H9 (cell line): Measurements from ENCODE around the gene LEFTY2. TPM values are rescaled to one million over a fixed set of nuclear protein-coding genes. Genes with fewer than 3 reads are reported as not detected.

ENCODE experiments used
- DNase-seq: peaks from one replicate; pipeline ENCODE4 v3.0.0-alpha.2; 2017
- H2AFZ ChIP-seq: one replicate; pipeline ENCODE4 v1.6.1; 2013; ENCODE audit warnings: mild to moderate bottlenecking, low read length, control low read depth, moderate library complexity
- H2AK5ac ChIP-seq: 2 replicates; pipeline ENCODE4 v1.6.1; 2013; ENCODE audit warnings: low read length, control low read depth, mixed read lengths; ENCODE audit not compliant: insufficient read length
- H2BK120ac ChIP-seq: one replicate; pipeline ENCODE4 v1.6.1; 2013; ENCODE audit warnings: low read depth, mild to moderate bottlenecking, low read length, control low read depth, inconsistent platforms; ENCODE audit not compliant: poor library complexity, severe bottlenecking
- H2BK12ac ChIP-seq: 2 replicates; pipeline ENCODE4 v1.6.1; 2013; ENCODE audit warnings: low read length, control low read depth, mixed read lengths, low read depth; ENCODE audit not compliant: insufficient read length
- H2BK15ac ChIP-seq: 2 replicates; pipeline ENCODE4 v1.6.1; 2013; ENCODE audit warnings: low read depth, low read length, control low read depth
- H2BK20ac ChIP-seq: one replicate; pipeline ENCODE4 v1.6.1; 2013; ENCODE audit warnings: low read depth, mild to moderate bottlenecking, low read length, control low read depth, inconsistent platforms; ENCODE audit not compliant: poor library complexity, severe bottlenecking
- H2BK5ac ChIP-seq: 2 replicates; pipeline ENCODE4 v1.6.1; 2013; ENCODE audit warnings: low read length, control low read depth, mixed read lengths; ENCODE audit not compliant: insufficient read length
- H3K14ac ChIP-seq: 2 replicates; pipeline ENCODE4 v1.6.1; 2013; ENCODE audit warnings: low read length, control low read depth; ENCODE audit not compliant: insufficient read depth
- H3K18ac ChIP-seq: 2 replicates; pipeline ENCODE4 v1.6.1; 2013; ENCODE audit warnings: low read depth, mild to moderate bottlenecking, mixed read lengths, low read length, control low read depth; ENCODE audit not compliant: insufficient read length
- H3K23ac ChIP-seq: 2 replicates; pipeline ENCODE4 v1.6.1; 2013; ENCODE audit warnings: low read length, control low read depth, mixed read lengths, low read depth; ENCODE audit not compliant: insufficient read length
- H3K23me2 ChIP-seq: 2 replicates; pipeline ENCODE4 v1.6.1; 2013; ENCODE audit warnings: low read depth, mild to moderate bottlenecking, mixed read lengths, low read length, control low read depth; ENCODE audit not compliant: insufficient read length, poor library complexity, severe bottlenecking
- H3K27ac ChIP-seq: 2 replicates; pipeline ENCODE4 v1.5.1; 2013; ENCODE audit warnings: low read length, control low read depth, mixed read lengths, low read depth; ENCODE audit not compliant: insufficient read length
- H3K27me3 ChIP-seq: 2 replicates; pipeline ENCODE4 v1.6.1; 2013; ENCODE audit warnings: low read length, control low read depth, inconsistent platforms; ENCODE audit not compliant: insufficient read depth
- H3K4ac ChIP-seq: 2 replicates; pipeline ENCODE4 v1.6.1; 2013; ENCODE audit warnings: low read depth, mild to moderate bottlenecking, control low read depth, inconsistent platforms, low read length, moderate library complexity
- H3K4me1 ChIP-seq: 2 replicates; pipeline ENCODE4 v1.6.1; 2013; ENCODE audit warnings: low read length, control low read depth, inconsistent platforms; ENCODE audit not compliant: insufficient read depth
- H3K4me2 ChIP-seq: 2 replicates; pipeline ENCODE4 v1.6.1; 2013; ENCODE audit warnings: low read length, control low read depth, mixed read lengths; ENCODE audit not compliant: insufficient read length, insufficient read depth
- H3K56ac ChIP-seq: 2 replicates; pipeline ENCODE4 v1.6.1; 2013; ENCODE audit warnings: low read depth, mild to moderate bottlenecking, mixed read lengths, low read length, control low read depth; ENCODE audit not compliant: insufficient read length
- H3K79me1 ChIP-seq: 2 replicates; pipeline ENCODE4 v1.6.1; 2013; ENCODE audit warnings: low read depth, mild to moderate bottlenecking, moderate library complexity, low read length, control low read depth, inconsistent platforms; ENCODE audit not compliant: insufficient read depth, poor library complexity, severe bottlenecking
- H3K79me2 ChIP-seq: 2 replicates; pipeline ENCODE4 v1.6.1; 2013; ENCODE audit warnings: low read length, control low read depth, inconsistent platforms; ENCODE audit not compliant: insufficient read depth
- H3K9ac ChIP-seq: 2 replicates; pipeline ENCODE4 v1.6.1; 2013; ENCODE audit warnings: low read length, control low read depth, mixed read lengths; ENCODE audit not compliant: insufficient read length; ENCODE audit errors: extremely low read depth
- H3K9me3 ChIP-seq: one replicate; pipeline ENCODE4 v1.6.1; 2013; ENCODE audit warnings: low read depth, low read length, inconsistent platforms; ENCODE audit not compliant: control insufficient read depth
- H3T11ph ChIP-seq: one replicate; pipeline ENCODE4 v1.6.1; 2013; ENCODE audit warnings: mild to moderate bottlenecking, low read length, control low read depth, inconsistent platforms
- H4K20me1 ChIP-seq: one replicate; pipeline ENCODE4 v1.6.1; 2013; ENCODE audit not compliant: control insufficient read depth, insufficient read length, insufficient read depth
- H4K5ac ChIP-seq: 2 replicates; pipeline ENCODE4 v1.6.1; 2013; ENCODE audit warnings: low read depth, mild to moderate bottlenecking, mixed read lengths, low read length, control low read depth; ENCODE audit not compliant: insufficient read length
- H4K8ac ChIP-seq: replicated peaks from 2 replicates; pipeline ENCODE4 v1.6.1; 2013; ENCODE audit warnings: low read length, control low read depth, mixed read lengths, low read depth; ENCODE audit not compliant: insufficient read length
- H4K91ac ChIP-seq: 2 replicates; pipeline ENCODE4 v1.6.1; 2013; ENCODE audit warnings: low read depth, mild to moderate bottlenecking, moderate library complexity, mixed read lengths, low read length, control low read depth; ENCODE audit not compliant: insufficient read length
- H3K27ac Mint-ChIP-seq, 3 experiments: 2 replicates in 2 of 3; 3 replicates in 1 of 3; pipeline ENCODE4 v1.8.0; 2020 to 2021; ENCODE audit warnings: mixed read lengths in 3 of 3, mild to moderate bottlenecking in 1 of 3, moderate library complexity in 1 of 3
- H3K27me3 Mint-ChIP-seq: 2 replicates; pipeline ENCODE4 v1.8.0; 2021; ENCODE audit warnings: low read depth, mild to moderate bottlenecking, moderate library complexity, mixed read lengths
- H3K36me3 Mint-ChIP-seq, 3 experiments: 2 replicates in 2 of 3; 3 replicates in 1 of 3; pipeline ENCODE4 v1.8.0; 2020 to 2021; ENCODE audit warnings: low read depth in 3 of 3, mixed read lengths in 3 of 3; ENCODE audit not compliant: insufficient read depth in 1 of 3
- H3K4me1 Mint-ChIP-seq, 2 experiments: 2 replicates each; pipeline ENCODE4 v1.8.0; 2020; ENCODE audit warnings: mixed read lengths in 2 of 2
- H3K4me3 Mint-ChIP-seq, 2 experiments: 2 replicates in 1 of 2; 3 replicates in 1 of 2; pipeline ENCODE4 v1.8.0; 2020 to 2021; ENCODE audit warnings: mild to moderate bottlenecking in 2 of 2, mixed read lengths in 2 of 2, moderate library complexity in 1 of 2
- H3K9me3 Mint-ChIP-seq, 2 experiments: 2 replicates in 1 of 2; 3 replicates in 1 of 2; pipeline ENCODE4 v1.8.0; 2020; ENCODE audit warnings: mild to moderate bottlenecking in 2 of 2, mixed read lengths in 2 of 2, moderate library complexity in 1 of 2
- WGBS: extraction: QIAGEN DNeasy Blood & Tissue Kit; methylation state at CpG from one replicate; pipeline ENCODE4 v1.1.7; 2013; ENCODE audit warnings: missing lambda C conversion rate, low lambda C conversion rate, mixed read lengths; ENCODE audit not compliant: insufficient read length; ENCODE audit errors: extremely low coverage; 5-methylcytosine and 5-hydroxymethylcytosine counted together
- total RNA-seq: library from RNA; stranded (reverse); gene quantifications from 2 replicates; pipeline ENCODE4 v1.2.1, GENCODE V29; 2021
- TF ChIP-seq, protein P1 (sequence below): fragments of 200-600 bp; sonication (generic); conservative IDR thresholded peaks from 3 replicates; pipeline ENCODE4 v1.8.0; 2021; ENCODE audit warnings: antibody characterized with exemption, mild to moderate bottlenecking

Gene LEFTY2
- total RNA-seq, 1 experiment from 2014 or later = 16.3 TPM

DNA sequence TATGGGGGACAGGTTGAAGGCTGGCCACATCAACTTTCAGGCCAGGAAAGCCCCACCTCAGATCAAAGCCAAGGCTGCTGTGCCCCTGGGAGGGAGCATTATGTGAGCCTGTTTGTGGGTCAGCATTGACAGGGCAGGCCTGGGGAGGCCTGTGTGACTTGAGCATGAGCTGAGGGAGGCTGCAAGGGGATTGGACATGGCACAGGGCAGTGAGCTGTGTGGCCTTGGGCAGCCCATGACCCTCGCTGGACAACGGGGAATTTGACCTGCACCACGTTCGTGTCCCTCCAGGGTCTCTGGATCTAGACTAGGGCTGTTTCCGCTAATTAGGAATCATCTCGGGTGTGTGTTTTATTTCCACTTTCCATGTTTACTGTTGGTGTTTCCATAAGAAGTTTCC is 34.6 kb downstream of the LEFTY2 start:
- Histone ChIP-seq H3K9me3 (no peaks in the 10 kb centered on the region), H2BK5ac (no peak overlapping the region), H3K27me3 (no peaks in the 10 kb centered on the region), H2BK20ac (no peak overlapping the region), H3K23me2 (no peaks in the 10 kb centered on the region), H2AFZ (no peak overlapping the region), H4K8ac (no peak overlapping the region), H4K5ac (no peak overlapping the region), H4K20me1 (no peaks in the 10 kb centered on the region), H3K14ac (peak overlapping the region; percentile 5; the same call in 1 of the 2 replicates), H3K23ac (no peak overlapping the region), H3K79me1 (no peaks in the 10 kb centered on the region), H3T11ph (no peak overlapping the region), H3K4me1 (no peaks in the 10 kb centered on the region; the same call in 1 of the 2 replicates), H2BK120ac (no peak overlapping the region), H2BK12ac (no peak overlapping the region), H4K91ac (no peak overlapping the region), H2BK15ac (no peak overlapping the region), H3K56ac (no peak overlapping the region), H3K27ac (no peak overlapping the region), H3K4me2 (no peak overlapping the region), H3K79me2 (no peaks in the 10 kb centered on the region), H2AK5ac (no peak overlapping the region), H3K9ac (no peak overlapping the region), H3K18ac (no peak overlapping the region), H3K4ac (no peak overlapping the region)
- Mint-ChIP-seq H3K27ac (no peak overlapping the region; a peak in 1 of 7 replicates), H3K36me3 (no peaks in the 10 kb centered on the region), H3K4me3 (no peak overlapping the region), H3K4me1 (peaks cover 13 to 18% of the 10 kb centered on the region in 2 experiments), H3K27me3 (peaks cover 3% of the 10 kb centered on the region), H3K9me3 (no peaks in the 10 kb centered on the region)
- WGBS = no CpG with 5 or more reads among the region's 6 CpGs
- no peak for DNase-seq
- TF ChIP-seq, protein P1, sequence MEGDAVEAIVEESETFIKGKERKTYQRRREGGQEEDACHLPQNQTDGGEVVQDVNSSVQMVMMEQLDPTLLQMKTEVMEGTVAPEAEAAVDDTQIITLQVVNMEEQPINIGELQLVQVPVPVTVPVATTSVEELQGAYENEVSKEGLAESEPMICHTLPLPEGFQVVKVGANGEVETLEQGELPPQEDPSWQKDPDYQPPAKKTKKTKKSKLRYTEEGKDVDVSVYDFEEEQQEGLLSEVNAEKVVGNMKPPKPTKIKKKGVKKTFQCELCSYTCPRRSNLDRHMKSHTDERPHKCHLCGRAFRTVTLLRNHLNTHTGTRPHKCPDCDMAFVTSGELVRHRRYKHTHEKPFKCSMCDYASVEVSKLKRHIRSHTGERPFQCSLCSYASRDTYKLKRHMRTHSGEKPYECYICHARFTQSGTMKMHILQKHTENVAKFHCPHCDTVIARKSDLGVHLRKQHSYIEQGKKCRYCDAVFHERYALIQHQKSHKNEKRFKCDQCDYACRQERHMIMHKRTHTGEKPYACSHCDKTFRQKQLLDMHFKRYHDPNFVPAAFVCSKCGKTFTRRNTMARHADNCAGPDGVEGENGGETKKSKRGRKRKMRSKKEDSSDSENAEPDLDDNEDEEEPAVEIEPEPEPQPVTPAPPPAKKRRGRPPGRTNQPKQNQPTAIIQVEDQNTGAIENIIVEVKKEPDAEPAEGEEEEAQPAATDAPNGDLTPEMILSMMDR = no peak
